Activated naive CD8-positive, alpha-beta T cell treated with anti-CD3 and anti-CD28 coated beads for 36 hours (primary cell): ENCODE results near the gene CLVS2. TPM values are rescaled to one million over a fixed set of nuclear protein-coding genes. Genes with fewer than 3 reads are reported as not detected.

Experiments used
- DNase-seq: peaks from one replicate; pipeline ENCODE4 v3.0.0; 2021
- H3K27ac Mint-ChIP-seq: one replicate; pipeline ENCODE4 v1.8.0; 2022; ENCODE audit warnings: mild to moderate bottlenecking, moderate library complexity, mixed read lengths
- H3K27me3 Mint-ChIP-seq: one replicate; pipeline ENCODE4 v1.8.0; 2022; ENCODE audit warnings: mild to moderate bottlenecking, mixed read lengths
- H3K36me3 Mint-ChIP-seq: one replicate; pipeline ENCODE4 v1.8.0; 2021; ENCODE audit warnings: mild to moderate bottlenecking, mixed read lengths
- H3K4me1 Mint-ChIP-seq: one replicate; pipeline ENCODE4 v1.8.0; 2021; ENCODE audit warnings: mixed read lengths
- H3K4me3 Mint-ChIP-seq: one replicate; pipeline ENCODE4 v1.8.0; 2022; ENCODE audit warnings: mild to moderate bottlenecking, moderate library complexity, mixed read lengths
- H3K9me3 Mint-ChIP-seq: one replicate; pipeline ENCODE4 v1.8.0; 2022; ENCODE audit warnings: mixed read lengths
- total RNA-seq, 2 experiments: library from RNA; stranded (reverse); gene quantifications; one replicate each; pipeline ENCODE4 v1.2.3, GENCODE V29; 2021

CLVS2 gene
- total RNA-seq, 2 experiments from 2014 or later = not detected

GRCh38 chr6:123007885-123008284, 11.8 kb downstream of the CLVS2 start:
- H3K9me3 Mint-ChIP-seq = no peaks in the 10 kb centered on the region
- DNase-seq = no peak
- H3K4me1 Mint-ChIP-seq = no peaks in the 10 kb centered on the region
- H3K27ac Mint-ChIP-seq = no peak overlapping the region
- no peaks in the 10 kb centered on the region for H3K36me3 Mint-ChIP-seq
- H3K27me3 Mint-ChIP-seq = no peaks in the 10 kb centered on the region
- H3K4me3 Mint-ChIP-seq = no peak overlapping the region

GRCh38 chr6:123009059-123009458, 13.0 kb downstream of the CLVS2 start:
- Mint-ChIP-seq H3K9me3 (no peaks in the 10 kb centered on the region), H3K36me3 (no peaks in the 10 kb centered on the region)
- no peak for DNase-seq

GRCh38 chr6:123014835-123015234, 18.8 kb downstream of the CLVS2 start:
- H3K4me3 Mint-ChIP-seq = no peak overlapping the region
- DNase-seq = no peak
- H3K27me3 Mint-ChIP-seq = peaks cover 3% of the 10 kb centered on the region
- no peaks in the 10 kb centered on the region for H3K36me3 Mint-ChIP-seq
- no peaks in the 10 kb centered on the region for H3K4me1 Mint-ChIP-seq
- H3K27ac Mint-ChIP-seq = no peak overlapping the region
- no peaks in the 10 kb centered on the region for H3K9me3 Mint-ChIP-seq

More at GRCh38 chr6:123009059-123009458, 13.0 kb downstream of the CLVS2 start:
- Mint-ChIP-seq H3K4me3 (no peak overlapping the region), H3K27me3 (no peaks in the 10 kb centered on the region), H3K4me1 (no peaks in the 10 kb centered on the region), H3K27ac (no peak overlapping the region)

- peaks cover 3% of the 10 kb centered on the region for H3K27me3 Mint-ChIP-seq
- no peaks in the 10 kb centered on the region for H3K4me1 Mint-ChIP-seq
- H3K36me3 Mint-ChIP-seq = no peaks in the 10 kb centered on the region
- H3K9me3 Mint-ChIP-seq = no peaks in the 10 kb centered on the region
- no peak for DNase-seq
- H3K4me3 Mint-ChIP-seq = no peak overlapping the region
- no peak overlapping the region for H3K27ac Mint-ChIP-seq
Measured at GRCh38 chr6:123016431-123017103, 20.5 kb downstream of the CLVS2 start.

- Mint-ChIP-seq H3K4me3 (no peak overlapping the region), H3K36me3 (no peaks in the 10 kb centered on the region), H3K4me1 (no peaks in the 10 kb centered on the region), H3K27me3 (peaks cover 3% of the 10 kb centered on the region), H3K9me3 (no peaks in the 10 kb centered on the region), H3K27ac (no peak overlapping the region)
- DNase-seq = no peak
Measured at GRCh38 chr6:123017104-123017682, 21.2 kb downstream of the CLVS2 start.

GRCh38 chr6:123022975-123023374, 26.9 kb downstream of the CLVS2 start:
- Mint-ChIP-seq H3K4me3 (no peak overlapping the region), H3K36me3 (no peaks in the 10 kb centered on the region), H3K4me1 (no peaks in the 10 kb centered on the region), H3K9me3 (no peaks in the 10 kb centered on the region), H3K27ac (no peak overlapping the region), H3K27me3 (peaks cover 3% of the 10 kb centered on the region)
- no peak for DNase-seq

GRCh38 chr6:123024976-123025375, 28.9 kb downstream of the CLVS2 start:
- DNase-seq = no peak
- H3K4me1 Mint-ChIP-seq = no peaks in the 10 kb centered on the region
- no peaks in the 10 kb centered on the region for H3K9me3 Mint-ChIP-seq
- no peak overlapping the region for H3K4me3 Mint-ChIP-seq
- no peaks in the 10 kb centered on the region for H3K36me3 Mint-ChIP-seq
- H3K27me3 Mint-ChIP-seq = no peaks in the 10 kb centered on the region
- no peak overlapping the region for H3K27ac Mint-ChIP-seq

GRCh38 chr6:123027408-123027807, 31.4 kb downstream of the CLVS2 start:
- Mint-ChIP-seq H3K9me3 (no peaks in the 10 kb centered on the region), H3K27ac (no peak overlapping the region), H3K4me3 (no peak overlapping the region), H3K4me1 (no peaks in the 10 kb centered on the region), H3K27me3 (no peaks in the 10 kb centered on the region), H3K36me3 (no peaks in the 10 kb centered on the region)
- DNase-seq = no peak

GRCh38 chr6:123028263-123028662, 32.2 kb downstream of the CLVS2 start:
- H3K27ac Mint-ChIP-seq = no peak overlapping the region
- no peak for DNase-seq
- no peaks in the 10 kb centered on the region for H3K27me3 Mint-ChIP-seq
- H3K9me3 Mint-ChIP-seq = no peaks in the 10 kb centered on the region
- H3K4me3 Mint-ChIP-seq = no peak overlapping the region
- no peaks in the 10 kb centered on the region for H3K4me1 Mint-ChIP-seq
- no peaks in the 10 kb centered on the region for H3K36me3 Mint-ChIP-seq

- no peaks in the 10 kb centered on the region for H3K27me3 Mint-ChIP-seq
- DNase-seq = no peak
- no peak overlapping the region for H3K4me3 Mint-ChIP-seq
- no peaks in the 10 kb centered on the region for H3K9me3 Mint-ChIP-seq
- no peaks in the 10 kb centered on the region for H3K4me1 Mint-ChIP-seq
- no peak overlapping the region for H3K27ac Mint-ChIP-seq
- no peaks in the 10 kb centered on the region for H3K36me3 Mint-ChIP-seq
Measured at GRCh38 chr6:123030282-123030681, 34.2 kb downstream of the CLVS2 start.

- no peaks in the 10 kb centered on the region for H3K4me1 Mint-ChIP-seq
- H3K36me3 Mint-ChIP-seq = no peaks in the 10 kb centered on the region
- H3K9me3 Mint-ChIP-seq = no peaks in the 10 kb centered on the region
- DNase-seq = no peak
- no peaks in the 10 kb centered on the region for H3K27me3 Mint-ChIP-seq
- no peak overlapping the region for H3K4me3 Mint-ChIP-seq
- H3K27ac Mint-ChIP-seq = no peak overlapping the region
Measured at GRCh38 chr6:123036648-123037047, 40.6 kb downstream of the CLVS2 start.

GRCh38 chr6:123039431-123039830, 43.4 kb downstream of the CLVS2 start:
- H3K4me3 Mint-ChIP-seq = no peak overlapping the region
- no peaks in the 10 kb centered on the region for H3K36me3 Mint-ChIP-seq
- H3K9me3 Mint-ChIP-seq = no peaks in the 10 kb centered on the region
- no peak for DNase-seq
- no peaks in the 10 kb centered on the region for H3K4me1 Mint-ChIP-seq
- H3K27ac Mint-ChIP-seq = no peak overlapping the region
- no peaks in the 10 kb centered on the region for H3K27me3 Mint-ChIP-seq

GRCh38 chr6:123042401-123042800, 46.4 kb downstream of the CLVS2 start:
- Mint-ChIP-seq H3K4me1 (no peaks in the 10 kb centered on the region), H3K27ac (no peak overlapping the region), H3K9me3 (no peaks in the 10 kb centered on the region), H3K27me3 (no peaks in the 10 kb centered on the region), H3K36me3 (no peaks in the 10 kb centered on the region), H3K4me3 (no peak overlapping the region)
- no peak for DNase-seq

- Mint-ChIP-seq H3K27me3 (no peaks in the 10 kb centered on the region), H3K4me3 (no peak overlapping the region), H3K27ac (no peak overlapping the region), H3K9me3 (no peaks in the 10 kb centered on the region), H3K36me3 (no peaks in the 10 kb centered on the region), H3K4me1 (no peaks in the 10 kb centered on the region)
- no peak for DNase-seq
Measured at GRCh38 chr6:123044341-123044860, 48.4 kb downstream of the CLVS2 start.

GRCh38 chr6:123053602-123054225, 57.7 kb downstream of the CLVS2 start:
- no peaks in the 10 kb centered on the region for H3K9me3 Mint-ChIP-seq
- no peak overlapping the region for H3K4me3 Mint-ChIP-seq
- no peak for DNase-seq
- H3K36me3 Mint-ChIP-seq = no peaks in the 10 kb centered on the region
- no peaks in the 10 kb centered on the region for H3K27me3 Mint-ChIP-seq
- no peaks in the 10 kb centered on the region for H3K4me1 Mint-ChIP-seq
- no peak overlapping the region for H3K27ac Mint-ChIP-seq

GRCh38 chr6:123055256-123055655, 59.2 kb downstream of the CLVS2 start:
- Mint-ChIP-seq H3K36me3 (no peaks in the 10 kb centered on the region), H3K9me3 (no peaks in the 10 kb centered on the region), H3K27ac (no peak overlapping the region), H3K4me3 (no peak overlapping the region), H3K27me3 (no peaks in the 10 kb centered on the region), H3K4me1 (no peaks in the 10 kb centered on the region)
- DNase-seq = no peak
